H9 (cell line): ENCODE results near the gene THBS2. TPM values are rescaled to one million over a fixed set of nuclear protein-coding genes. Genes with fewer than 3 reads are reported as not detected.

Source experiments
- DNase-seq: peaks from one replicate; pipeline ENCODE4 v3.0.0-alpha.2; 2017
- H2AFZ ChIP-seq: one replicate; pipeline ENCODE4 v1.6.1; 2013; ENCODE audit warnings: mild to moderate bottlenecking, low read length, control low read depth, moderate library complexity
- H2AK5ac ChIP-seq: 2 replicates; pipeline ENCODE4 v1.6.1; 2013; ENCODE audit warnings: low read length, control low read depth, mixed read lengths; ENCODE audit not compliant: insufficient read length
- H2BK120ac ChIP-seq: one replicate; pipeline ENCODE4 v1.6.1; 2013; ENCODE audit warnings: low read depth, mild to moderate bottlenecking, low read length, control low read depth, inconsistent platforms; ENCODE audit not compliant: poor library complexity, severe bottlenecking
- H2BK12ac ChIP-seq: 2 replicates; pipeline ENCODE4 v1.6.1; 2013; ENCODE audit warnings: low read length, control low read depth, mixed read lengths, low read depth; ENCODE audit not compliant: insufficient read length
- H2BK15ac ChIP-seq: 2 replicates; pipeline ENCODE4 v1.6.1; 2013; ENCODE audit warnings: low read depth, low read length, control low read depth
- H2BK20ac ChIP-seq: one replicate; pipeline ENCODE4 v1.6.1; 2013; ENCODE audit warnings: low read depth, mild to moderate bottlenecking, low read length, control low read depth, inconsistent platforms; ENCODE audit not compliant: poor library complexity, severe bottlenecking
- H2BK5ac ChIP-seq: 2 replicates; pipeline ENCODE4 v1.6.1; 2013; ENCODE audit warnings: low read length, control low read depth, mixed read lengths; ENCODE audit not compliant: insufficient read length
- H3K14ac ChIP-seq: 2 replicates; pipeline ENCODE4 v1.6.1; 2013; ENCODE audit warnings: low read length, control low read depth; ENCODE audit not compliant: insufficient read depth
- H3K18ac ChIP-seq: 2 replicates; pipeline ENCODE4 v1.6.1; 2013; ENCODE audit warnings: low read depth, mild to moderate bottlenecking, mixed read lengths, low read length, control low read depth; ENCODE audit not compliant: insufficient read length
- H3K23ac ChIP-seq: 2 replicates; pipeline ENCODE4 v1.6.1; 2013; ENCODE audit warnings: low read length, control low read depth, mixed read lengths, low read depth; ENCODE audit not compliant: insufficient read length
- H3K23me2 ChIP-seq: 2 replicates; pipeline ENCODE4 v1.6.1; 2013; ENCODE audit warnings: low read depth, mild to moderate bottlenecking, mixed read lengths, low read length, control low read depth; ENCODE audit not compliant: insufficient read length, poor library complexity, severe bottlenecking
- H3K27ac ChIP-seq: 2 replicates; pipeline ENCODE4 v1.5.1; 2013; ENCODE audit warnings: low read length, control low read depth, mixed read lengths, low read depth; ENCODE audit not compliant: insufficient read length
- H3K27me3 ChIP-seq: 2 replicates; pipeline ENCODE4 v1.6.1; 2013; ENCODE audit warnings: low read length, control low read depth, inconsistent platforms; ENCODE audit not compliant: insufficient read depth
- H3K4ac ChIP-seq: 2 replicates; pipeline ENCODE4 v1.6.1; 2013; ENCODE audit warnings: low read depth, mild to moderate bottlenecking, control low read depth, inconsistent platforms, low read length, moderate library complexity
- H3K4me1 ChIP-seq: 2 replicates; pipeline ENCODE4 v1.6.1; 2013; ENCODE audit warnings: low read length, control low read depth, inconsistent platforms; ENCODE audit not compliant: insufficient read depth
- H3K4me2 ChIP-seq: 2 replicates; pipeline ENCODE4 v1.6.1; 2013; ENCODE audit warnings: low read length, control low read depth, mixed read lengths; ENCODE audit not compliant: insufficient read length, insufficient read depth
- H3K56ac ChIP-seq: 2 replicates; pipeline ENCODE4 v1.6.1; 2013; ENCODE audit warnings: low read depth, mild to moderate bottlenecking, mixed read lengths, low read length, control low read depth; ENCODE audit not compliant: insufficient read length
- H3K79me1 ChIP-seq: 2 replicates; pipeline ENCODE4 v1.6.1; 2013; ENCODE audit warnings: low read depth, mild to moderate bottlenecking, moderate library complexity, low read length, control low read depth, inconsistent platforms; ENCODE audit not compliant: insufficient read depth, poor library complexity, severe bottlenecking
- H3K79me2 ChIP-seq: 2 replicates; pipeline ENCODE4 v1.6.1; 2013; ENCODE audit warnings: low read length, control low read depth, inconsistent platforms; ENCODE audit not compliant: insufficient read depth
- H3K9ac ChIP-seq: 2 replicates; pipeline ENCODE4 v1.6.1; 2013; ENCODE audit warnings: low read length, control low read depth, mixed read lengths; ENCODE audit not compliant: insufficient read length; ENCODE audit errors: extremely low read depth
- H3K9me3 ChIP-seq: one replicate; pipeline ENCODE4 v1.6.1; 2013; ENCODE audit warnings: low read depth, low read length, inconsistent platforms; ENCODE audit not compliant: control insufficient read depth
- H3T11ph ChIP-seq: one replicate; pipeline ENCODE4 v1.6.1; 2013; ENCODE audit warnings: mild to moderate bottlenecking, low read length, control low read depth, inconsistent platforms
- H4K20me1 ChIP-seq: one replicate; pipeline ENCODE4 v1.6.1; 2013; ENCODE audit not compliant: control insufficient read depth, insufficient read length, insufficient read depth
- H4K5ac ChIP-seq: 2 replicates; pipeline ENCODE4 v1.6.1; 2013; ENCODE audit warnings: low read depth, mild to moderate bottlenecking, mixed read lengths, low read length, control low read depth; ENCODE audit not compliant: insufficient read length
- H4K8ac ChIP-seq: replicated peaks from 2 replicates; pipeline ENCODE4 v1.6.1; 2013; ENCODE audit warnings: low read length, control low read depth, mixed read lengths, low read depth; ENCODE audit not compliant: insufficient read length
- H4K91ac ChIP-seq: 2 replicates; pipeline ENCODE4 v1.6.1; 2013; ENCODE audit warnings: low read depth, mild to moderate bottlenecking, moderate library complexity, mixed read lengths, low read length, control low read depth; ENCODE audit not compliant: insufficient read length
- H3K27ac Mint-ChIP-seq, 3 experiments: 2 replicates in 2 of 3; 3 replicates in 1 of 3; pipeline ENCODE4 v1.8.0; 2020 to 2021; ENCODE audit warnings: mixed read lengths in 3 of 3, mild to moderate bottlenecking in 1 of 3, moderate library complexity in 1 of 3
- H3K27me3 Mint-ChIP-seq: 2 replicates; pipeline ENCODE4 v1.8.0; 2021; ENCODE audit warnings: low read depth, mild to moderate bottlenecking, moderate library complexity, mixed read lengths
- H3K36me3 Mint-ChIP-seq, 3 experiments: 2 replicates in 2 of 3; 3 replicates in 1 of 3; pipeline ENCODE4 v1.8.0; 2020 to 2021; ENCODE audit warnings: low read depth in 3 of 3, mixed read lengths in 3 of 3; ENCODE audit not compliant: insufficient read depth in 1 of 3
- H3K4me1 Mint-ChIP-seq, 2 experiments: 2 replicates each; pipeline ENCODE4 v1.8.0; 2020; ENCODE audit warnings: mixed read lengths in 2 of 2
- H3K4me3 Mint-ChIP-seq, 2 experiments: 2 replicates in 1 of 2; 3 replicates in 1 of 2; pipeline ENCODE4 v1.8.0; 2020 to 2021; ENCODE audit warnings: mild to moderate bottlenecking in 2 of 2, mixed read lengths in 2 of 2, moderate library complexity in 1 of 2
- H3K9me3 Mint-ChIP-seq, 2 experiments: 2 replicates in 1 of 2; 3 replicates in 1 of 2; pipeline ENCODE4 v1.8.0; 2020; ENCODE audit warnings: mild to moderate bottlenecking in 2 of 2, mixed read lengths in 2 of 2, moderate library complexity in 1 of 2
- WGBS: extraction: QIAGEN DNeasy Blood & Tissue Kit; methylation state at CpG from one replicate; pipeline ENCODE4 v1.1.7; 2013; ENCODE audit warnings: missing lambda C conversion rate, low lambda C conversion rate, mixed read lengths; ENCODE audit not compliant: insufficient read length; ENCODE audit errors: extremely low coverage; 5-methylcytosine and 5-hydroxymethylcytosine counted together
- total RNA-seq: library from RNA; stranded (reverse); gene quantifications from 2 replicates; pipeline ENCODE4 v1.2.1, GENCODE V29; 2021
- TF ChIP-seq, protein P1 (sequence below): fragments of 200-600 bp; sonication (generic); conservative IDR thresholded peaks from 3 replicates; pipeline ENCODE4 v1.8.0; 2021; ENCODE audit warnings: antibody characterized with exemption, mild to moderate bottlenecking

THBS2 gene
- total RNA-seq, 1 experiment from 2014 or later: 14.7 TPM

DNA sequence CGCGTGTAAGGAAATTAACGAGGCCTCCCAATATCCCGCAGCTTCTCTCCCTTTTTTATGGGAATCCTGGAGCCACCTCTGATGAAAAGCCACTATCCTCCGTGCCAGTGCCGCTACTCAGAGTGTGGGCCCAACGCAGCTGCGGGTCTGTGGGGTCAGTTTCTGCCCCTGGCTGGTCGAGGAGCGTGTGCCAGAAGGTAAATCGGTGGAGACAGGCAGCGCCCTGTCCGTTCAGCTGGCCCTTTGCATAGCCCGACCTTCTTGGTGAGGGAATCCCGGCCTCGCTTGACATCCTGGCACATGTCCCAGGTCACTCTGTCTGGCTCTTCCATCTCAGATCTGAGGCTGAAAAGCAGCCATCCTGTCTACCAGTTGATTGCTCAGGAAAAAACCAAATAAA lies 4.6 kb downstream of the THBS2 start:
- no peak overlapping the region for H3K4me2 ChIP-seq
- H3T11ph ChIP-seq: no peak overlapping the region
- no peak overlapping the region for H2BK5ac ChIP-seq
- H2BK12ac ChIP-seq: no peak overlapping the region
- H3K4me3 Mint-ChIP-seq: no peak overlapping the region
- H3K27me3 Mint-ChIP-seq: peaks cover 14% of the 10 kb centered on the region
- no peak overlapping the region for H3K4ac ChIP-seq
- H2AFZ ChIP-seq: no peak overlapping the region
- H3K4me1 ChIP-seq: peaks cover 4% of the 10 kb centered on the region; the same call in 1 of the 2 replicates
- peaks cover 36 to 37% of the 10 kb centered on the region in 2 experiments for H3K4me1 Mint-ChIP-seq
- no peak overlapping the region for H3K18ac ChIP-seq
- H3K56ac ChIP-seq: no peak overlapping the region
- no peak for DNase-seq
- no peak overlapping the region for H4K91ac ChIP-seq
- H3K27ac ChIP-seq: no peak overlapping the region
- H2AK5ac ChIP-seq: no peak overlapping the region
- no CpG with 5 or more reads among the region's 16 CpGs for WGBS
- H4K8ac ChIP-seq: no peak overlapping the region
- H3K9me3 ChIP-seq: no peaks in the 10 kb centered on the region
- no peak overlapping the region; the same call in 1 of the 2 replicates for H3K14ac ChIP-seq
- no peaks in the 10 kb centered on the region; the same call in 1 of the 2 replicates for H3K27me3 ChIP-seq
- no peak overlapping the region for H2BK120ac ChIP-seq
- peaks cover 22 to 47% (median 32%) of the 10 kb centered on the region in 3 experiments for H3K36me3 Mint-ChIP-seq
- H3K79me1 ChIP-seq: no peaks in the 10 kb centered on the region
- no peak overlapping the region for H3K9ac ChIP-seq
- no peak overlapping the region for H3K23ac ChIP-seq
- H3K9me3 Mint-ChIP-seq: peaks cover 0 to 9% of the 10 kb centered on the region in 2 experiments; a peak in 2 of 5 replicates
- peaks cover 16% of the 10 kb centered on the region for H3K23me2 ChIP-seq
- no peak overlapping the region for H3K27ac Mint-ChIP-seq
- no peak overlapping the region for H2BK15ac ChIP-seq
- TF ChIP-seq, protein P1, sequence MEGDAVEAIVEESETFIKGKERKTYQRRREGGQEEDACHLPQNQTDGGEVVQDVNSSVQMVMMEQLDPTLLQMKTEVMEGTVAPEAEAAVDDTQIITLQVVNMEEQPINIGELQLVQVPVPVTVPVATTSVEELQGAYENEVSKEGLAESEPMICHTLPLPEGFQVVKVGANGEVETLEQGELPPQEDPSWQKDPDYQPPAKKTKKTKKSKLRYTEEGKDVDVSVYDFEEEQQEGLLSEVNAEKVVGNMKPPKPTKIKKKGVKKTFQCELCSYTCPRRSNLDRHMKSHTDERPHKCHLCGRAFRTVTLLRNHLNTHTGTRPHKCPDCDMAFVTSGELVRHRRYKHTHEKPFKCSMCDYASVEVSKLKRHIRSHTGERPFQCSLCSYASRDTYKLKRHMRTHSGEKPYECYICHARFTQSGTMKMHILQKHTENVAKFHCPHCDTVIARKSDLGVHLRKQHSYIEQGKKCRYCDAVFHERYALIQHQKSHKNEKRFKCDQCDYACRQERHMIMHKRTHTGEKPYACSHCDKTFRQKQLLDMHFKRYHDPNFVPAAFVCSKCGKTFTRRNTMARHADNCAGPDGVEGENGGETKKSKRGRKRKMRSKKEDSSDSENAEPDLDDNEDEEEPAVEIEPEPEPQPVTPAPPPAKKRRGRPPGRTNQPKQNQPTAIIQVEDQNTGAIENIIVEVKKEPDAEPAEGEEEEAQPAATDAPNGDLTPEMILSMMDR: no peak
- no peak overlapping the region for H4K5ac ChIP-seq
- no peaks in the 10 kb centered on the region for H4K20me1 ChIP-seq
- H3K79me2 ChIP-seq: no peaks in the 10 kb centered on the region; the same call in 1 of the 2 replicates
- no peak overlapping the region for H2BK20ac ChIP-seq
